Mesenchymal stem cell (in vitro differentiated cells and primary cell): ENCODE measurements around the gene ZNF431. TPM values are rescaled to one million over a fixed set of nuclear protein-coding genes. Genes with fewer than 3 reads are reported as not detected.

ENCODE experiments used
- DNase-seq: peaks from one replicate; pipeline ENCODE4 v3.0.0-alpha.2; 2013
- H2AFZ ChIP-seq: one replicate; pipeline ENCODE4 v1.6.1; 2013; ENCODE audit warnings: low read depth, mild to moderate bottlenecking, control low read depth, inconsistent platforms, low read length, moderate library complexity
- H2AK5ac ChIP-seq: 2 replicates; pipeline ENCODE4 v1.6.1; 2013; ENCODE audit warnings: low read length, moderate library complexity, mild to moderate bottlenecking, inconsistent platforms; ENCODE audit not compliant: severe bottlenecking
- H2BK120ac ChIP-seq: one replicate; pipeline ENCODE4 v1.6.1; 2013; ENCODE audit warnings: low read depth, mild to moderate bottlenecking, inconsistent platforms, low read length, moderate library complexity
- H2BK12ac ChIP-seq, 2 experiments: one replicate each; pipeline ENCODE4 v1.6.1; 2013; ENCODE audit warnings: inconsistent platforms in 2 of 2, low read length in 2 of 2, mild to moderate bottlenecking in 2 of 2, moderate library complexity in 2 of 2, control low read depth in 1 of 2
- H2BK15ac ChIP-seq: one replicate; pipeline ENCODE4 v1.6.1; 2013; ENCODE audit warnings: mild to moderate bottlenecking, low read depth, inconsistent platforms; ENCODE audit not compliant: poor library complexity, severe bottlenecking
- H2BK5ac ChIP-seq: 2 replicates; pipeline ENCODE4 v1.6.1; 2013; ENCODE audit warnings: low read depth, mild to moderate bottlenecking, low read length, control low read depth, inconsistent platforms; ENCODE audit not compliant: poor library complexity, severe bottlenecking
- H3K14ac ChIP-seq, 2 experiments: one replicate each; pipeline ENCODE4 v1.6.1; 2013; ENCODE audit warnings: inconsistent platforms in 2 of 2, low read length in 2 of 2, control low read depth in 1 of 2, mild to moderate bottlenecking in 1 of 2, moderate library complexity in 1 of 2
- H3K18ac ChIP-seq, 2 experiments: one replicate each; pipeline ENCODE4 v1.6.1; 2013; ENCODE audit warnings: inconsistent platforms in 2 of 2, low read length in 2 of 2, control low read depth in 1 of 2, low read depth in 1 of 2, mild to moderate bottlenecking in 1 of 2
- H3K23ac ChIP-seq, 2 experiments: one replicate each; pipeline ENCODE4 v1.6.1; 2013; ENCODE audit warnings: inconsistent platforms in 2 of 2, low read length in 2 of 2, mild to moderate bottlenecking in 2 of 2, moderate library complexity in 2 of 2, control low read depth in 1 of 2
- H3K27ac ChIP-seq: 2 replicates; pipeline ENCODE4 v1.5.1; 2013; ENCODE audit warnings: mild to moderate bottlenecking, moderate library complexity, low read length, control low read depth, inconsistent platforms; ENCODE audit not compliant: poor library complexity, severe bottlenecking
- H3K27me3 ChIP-seq, 2 experiments: 2 replicates each; pipeline versions ENCODE4 v1.6.1 to v1.7.0; 2013; ENCODE audit warnings: low read length in 2 of 2, mild to moderate bottlenecking in 2 of 2, moderate library complexity in 2 of 2, control low read depth in 1 of 2, inconsistent platforms in 1 of 2; ENCODE audit not compliant: control insufficient read depth in 1 of 2, insufficient read depth in 1 of 2
- H3K36me3 ChIP-seq, 2 experiments: 2 replicates each; pipeline versions ENCODE4 v1.6.1 to v1.7.0; 2013; ENCODE audit warnings: low read length in 2 of 2, control low read depth in 1 of 2, inconsistent platforms in 1 of 2, low read depth in 1 of 2, mild to moderate bottlenecking in 1 of 2; ENCODE audit not compliant: insufficient read depth in 2 of 2, control insufficient read depth in 1 of 2
- H3K4ac ChIP-seq, 2 experiments: one replicate each; pipeline ENCODE4 v1.6.1; 2013; ENCODE audit warnings: inconsistent platforms in 2 of 2, low read length in 2 of 2, mild to moderate bottlenecking in 2 of 2, moderate library complexity in 2 of 2, control low read depth in 1 of 2, low read depth in 1 of 2
- H3K4me1 ChIP-seq: 2 replicates; pipeline ENCODE4 v1.6.1; 2013; ENCODE audit warnings: low read depth, low read length, control low read depth; ENCODE audit not compliant: control insufficient read depth, insufficient read depth
- H3K4me2 ChIP-seq: 2 replicates; pipeline ENCODE4 v1.6.1; 2013; ENCODE audit warnings: low read length, mild to moderate bottlenecking, inconsistent platforms; ENCODE audit not compliant: poor library complexity, severe bottlenecking
- H3K4me3 ChIP-seq, 2 experiments: 2 replicates each; pipeline versions ENCODE4 v1.5.1 to v1.7.0; 2013; ENCODE audit warnings: low read length in 2 of 2, mild to moderate bottlenecking in 2 of 2, control low read depth in 1 of 2, low read depth in 1 of 2; ENCODE audit not compliant: insufficient read depth in 1 of 2
- H3K79me1 ChIP-seq: replicated peaks from 2 replicates; pipeline ENCODE4 v1.6.1; 2013; ENCODE audit warnings: mild to moderate bottlenecking, control low read depth, low read length, inconsistent platforms; ENCODE audit not compliant: poor library complexity, severe bottlenecking
- H3K9ac ChIP-seq: 2 replicates; pipeline ENCODE4 v1.7.0; 2013; ENCODE audit warnings: mild to moderate bottlenecking, low read length, moderate library complexity
- H3K9me3 ChIP-seq: 2 replicates; pipeline ENCODE4 v1.7.0; 2013; ENCODE audit warnings: mild to moderate bottlenecking, low read length; ENCODE audit not compliant: control insufficient read depth
- H4K8ac ChIP-seq: one replicate; pipeline ENCODE4 v1.6.1; 2013; ENCODE audit warnings: inconsistent platforms, mild to moderate bottlenecking, low read length, moderate library complexity
- H4K91ac ChIP-seq: one replicate; pipeline ENCODE4 v1.6.1; 2013; ENCODE audit warnings: mild to moderate bottlenecking, low read length, inconsistent platforms
- WGBS: methylation state at CpG from one replicate; pipeline ENCODE4 v1.1.7; 2013; ENCODE audit warnings: mixed read lengths; 5-methylcytosine and 5-hydroxymethylcytosine counted together
- polyA plus RNA-seq, 2 experiments: library from polyadenylated mRNA; stranded (reverse); fragments of 200-250 nt; gene quantifications; one replicate each; pipeline ENCODE4 v1.2.3, GENCODE V29; 2013

The ZNF431 gene
- 4.3 TPM for polyA plus RNA-seq (2013, experiment 1 of 2)
- 5.6 TPM for polyA plus RNA-seq (2013, experiment 2 of 2)

DNA sequence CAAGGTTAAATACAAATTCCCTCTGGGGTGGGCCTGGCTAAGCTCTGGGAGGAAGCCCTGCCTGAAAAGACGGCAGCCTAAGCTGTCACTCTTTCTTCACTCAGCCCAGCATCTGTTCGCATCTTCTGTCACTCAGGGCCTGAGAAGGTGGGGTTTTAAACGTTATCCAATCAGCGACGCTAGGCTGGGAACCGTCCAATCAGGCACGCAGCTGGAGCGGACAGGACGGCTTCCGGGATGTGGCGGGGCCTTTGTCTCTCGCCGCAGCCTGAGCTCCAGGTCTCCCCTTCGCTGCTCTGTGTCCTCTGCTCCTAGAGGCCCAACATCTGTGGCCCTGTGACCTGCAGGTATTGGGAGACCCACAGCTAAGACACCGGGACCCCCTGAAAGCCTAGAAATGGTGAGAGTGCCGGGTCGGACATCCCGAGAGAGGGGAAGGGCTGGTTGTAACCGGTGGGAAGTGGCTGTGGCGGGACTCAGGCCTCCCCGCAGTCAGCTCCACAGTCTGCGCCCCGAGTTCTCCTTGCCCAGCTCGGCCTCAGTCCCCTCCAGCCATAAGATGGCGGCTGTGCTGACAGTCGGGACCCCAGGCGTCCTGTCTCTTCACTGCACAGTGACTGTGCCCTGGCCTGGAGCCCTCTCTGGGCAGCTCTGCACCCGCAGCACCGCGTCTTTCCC, at the start of gene ZNF431:
Gene ZNF431, plus strand, starts transcription at position 254 of the 678 bp plus-strand sequence. Its CDS starts 144 bp downstream, at position 398.
- Histone ChIP-seq H3K14ac (peak within 1 kb of the TSS in 1 of 2 experiments; percentile 70), H3K23ac (peak within 1 kb of the TSS in 1 of 2 experiments; percentile 59), H3K27me3 (no peaks in the 10 kb centered on the region), H3K4me3 (peak within 1 kb of the TSS; percentile 82 to 96), H3K9me3 (peaks cover 10% of the 10 kb centered on the region), H3K18ac (peak within 1 kb of the TSS in 1 of 2 experiments; percentile 44), H3K4me1 (peaks cover 1% of the 10 kb centered on the region), H3K9ac (peak within 1 kb of the TSS; percentile 98), H2BK12ac (no peak within 1 kb of the TSS), H4K91ac (no peak within 1 kb of the TSS), H3K4me2 (peak within 1 kb of the TSS; percentile 54), H3K36me3 (peaks cover 8 to 33% of the 10 kb centered on the region in 2 experiments), H3K79me1 (peaks cover 12% of the 10 kb centered on the region), H2BK15ac (no peak within 1 kb of the TSS), H3K4ac (no peak within 1 kb of the TSS), H2BK120ac (no peak within 1 kb of the TSS), H4K8ac (peak within 1 kb of the TSS; percentile 69), H2BK5ac (no peak within 1 kb of the TSS), H2AK5ac (no peak within 1 kb of the TSS), H3K27ac (peak within 1 kb of the TSS; percentile 16), H2AFZ (peak within 1 kb of the TSS; percentile 93)
- WGBS: 0% methylated on average over 30 of the region's 30 CpGs
- peak; percentile 95 for DNase-seq

- no peak overlapping the region for H2BK15ac ChIP-seq
- H3K79me1 ChIP-seq: peaks cover 22% of the 10 kb centered on the region
These were observed 49.7 kb upstream of the ZNF431 start for GRCh38 chr19:21092109-21092508.

GRCh38 chr19:21094347-21095025, 47.4 kb upstream of the ZNF431 start:
- Histone ChIP-seq H3K4me2 (no peak overlapping the region), H4K91ac (no peak overlapping the region), H2BK12ac (no peak overlapping the region)

More at GRCh38 chr19:21092109-21092508, 49.7 kb upstream of the ZNF431 start:
- Histone ChIP-seq H3K23ac (no peak overlapping the region), H3K27ac (no peak overlapping the region), H3K14ac (no peak overlapping the region), H3K4me1 (no peaks in the 10 kb centered on the region), H2AK5ac (no peak overlapping the region), H4K91ac (no peak overlapping the region), H3K4ac (peak overlapping the region in 1 of 2 experiments; percentile 37), H2BK120ac (no peak overlapping the region), H3K4me2 (no peak overlapping the region), H2BK12ac (no peak overlapping the region), H3K9me3 (peaks cover 4% of the 10 kb centered on the region), H3K4me3 (no peak overlapping the region), H3K9ac (no peak overlapping the region), H3K36me3 (peaks cover 2 to 14% of the 10 kb centered on the region in 2 experiments), H3K18ac (no peak overlapping the region), H2BK5ac (no peak overlapping the region), H2AFZ (no peak overlapping the region), H4K8ac (peak overlapping the region; percentile 50), H3K27me3 (no peaks in the 10 kb centered on the region)
- DNase-seq: peak; percentile 18

DNA sequence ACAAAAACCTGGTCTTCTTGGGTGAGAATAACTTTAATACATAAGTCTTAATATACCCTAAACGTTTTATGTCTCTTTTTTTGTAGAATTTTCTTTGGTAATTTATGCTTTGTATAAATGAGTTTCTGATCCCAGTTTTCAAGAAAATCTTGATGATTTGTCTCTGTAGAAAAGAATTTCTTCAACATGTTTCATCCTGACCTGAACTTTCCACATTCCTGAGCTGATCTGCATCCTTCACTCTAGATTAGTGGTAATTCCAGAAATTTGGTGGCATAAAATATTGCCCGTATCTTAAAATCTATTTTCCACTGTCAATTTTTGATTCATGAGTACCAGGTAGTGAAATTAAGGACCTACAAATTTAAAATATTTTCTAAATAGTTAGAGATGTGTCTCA, 43.5 kb upstream of the ZNF431 start:
- H3K36me3 ChIP-seq: peaks cover 3 to 11% of the 10 kb centered on the region in 2 experiments
- no peaks in the 10 kb centered on the region for H3K4me1 ChIP-seq
- no peak for DNase-seq
- no peak overlapping the region for H3K4ac ChIP-seq
- no peak overlapping the region for H3K14ac ChIP-seq
- no peak overlapping the region for H3K9ac ChIP-seq
- no CpG with 5 or more reads among the region's 2 CpGs for WGBS
- H4K8ac ChIP-seq: no peak overlapping the region
- H3K27me3 ChIP-seq: no peaks in the 10 kb centered on the region
- no peak overlapping the region for H2AFZ ChIP-seq
- no peak overlapping the region for H2BK12ac ChIP-seq
- H3K4me2 ChIP-seq: no peak overlapping the region
- H3K18ac ChIP-seq: no peak overlapping the region
- no peak overlapping the region for H4K91ac ChIP-seq
- H3K23ac ChIP-seq: no peak overlapping the region
- H2AK5ac ChIP-seq: no peak overlapping the region
- H2BK120ac ChIP-seq: no peak overlapping the region
- H3K9me3 ChIP-seq: peaks cover 3% of the 10 kb centered on the region
- no peak overlapping the region for H3K27ac ChIP-seq
- H3K4me3 ChIP-seq: no peak overlapping the region
- H2BK15ac ChIP-seq: no peak overlapping the region
- no peak overlapping the region for H2BK5ac ChIP-seq
- peaks cover 24% of the 10 kb centered on the region for H3K79me1 ChIP-seq

More at GRCh38 chr19:21094347-21095025, 47.4 kb upstream of the ZNF431 start:
- H3K27ac ChIP-seq: no peak overlapping the region
- H3K9ac ChIP-seq: no peak overlapping the region
- H3K4me1 ChIP-seq: no peaks in the 10 kb centered on the region
- peaks cover 2% of the 10 kb centered on the region for H3K9me3 ChIP-seq
- no peak overlapping the region for H4K8ac ChIP-seq
- H2BK5ac ChIP-seq: no peak overlapping the region
- H3K14ac ChIP-seq: no peak overlapping the region
- peak; percentile 26 for DNase-seq
- 57% methylated on average over 1 of the region's 1 CpG for WGBS
- H2AK5ac ChIP-seq: no peak overlapping the region
- no peaks in the 10 kb centered on the region for H3K27me3 ChIP-seq
- H2BK15ac ChIP-seq: no peak overlapping the region
- peaks cover 2 to 10% of the 10 kb centered on the region in 2 experiments for H3K36me3 ChIP-seq
- no peak overlapping the region for H2BK120ac ChIP-seq
- H3K18ac ChIP-seq: no peak overlapping the region
- no peak overlapping the region for H3K4ac ChIP-seq
- no peak overlapping the region for H2AFZ ChIP-seq
- peaks cover 21% of the 10 kb centered on the region for H3K79me1 ChIP-seq
- no peak overlapping the region for H3K23ac ChIP-seq
- no peak overlapping the region for H3K4me3 ChIP-seq
